GM21447 (cell line): ENCODE results near the gene CGN.

Source experiments
- ATAC-seq: cut with Tn5 transposase; IDR thresholded peaks from one replicate; pipeline ENCODE4 v1.9.1; 2021; ENCODE audit not compliant: unreplicated experiment

Gene CGN

DNA sequence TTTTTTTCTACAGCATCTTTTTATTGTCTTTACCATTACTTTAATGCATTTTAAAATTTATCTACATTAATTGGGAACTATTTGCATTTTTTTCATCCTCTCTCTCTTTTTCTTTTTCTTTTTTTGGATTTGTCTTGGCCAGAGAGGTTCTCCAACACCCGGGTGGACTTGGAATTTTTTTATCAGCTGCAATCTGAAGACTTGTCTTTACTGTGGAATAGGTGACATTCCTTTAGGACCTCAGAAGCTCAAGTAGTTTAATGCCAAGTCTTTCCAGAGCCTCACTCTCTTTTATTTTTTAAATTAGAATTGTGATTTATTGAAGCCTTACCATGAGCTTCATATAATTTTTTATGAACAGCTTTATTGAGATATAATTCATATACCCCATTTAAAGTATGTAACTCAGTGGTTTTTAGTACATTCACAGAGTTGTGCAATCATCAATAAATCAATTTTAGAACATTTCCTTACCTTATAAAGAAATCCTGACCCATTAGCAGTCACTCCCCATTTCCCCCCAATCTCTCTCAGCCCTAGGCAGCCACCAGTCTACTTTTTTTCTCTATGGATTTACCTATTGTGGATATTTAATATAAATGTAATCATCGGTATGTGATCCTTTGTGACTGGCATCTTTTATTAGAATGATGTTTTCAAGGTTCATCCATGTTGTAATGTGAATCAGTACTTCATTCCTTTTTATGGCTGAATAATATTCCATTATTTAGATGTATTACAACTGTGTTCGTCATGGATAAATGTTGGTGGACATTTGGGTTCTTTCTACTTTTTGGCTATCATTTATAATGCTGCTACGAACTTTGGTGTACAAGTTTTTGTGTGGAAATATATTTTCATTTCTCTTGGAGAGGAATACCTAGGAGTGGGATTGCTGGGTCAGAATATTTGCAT, 35.1 kb downstream of the CGN start:
- no peak for ATAC-seq

DNA sequence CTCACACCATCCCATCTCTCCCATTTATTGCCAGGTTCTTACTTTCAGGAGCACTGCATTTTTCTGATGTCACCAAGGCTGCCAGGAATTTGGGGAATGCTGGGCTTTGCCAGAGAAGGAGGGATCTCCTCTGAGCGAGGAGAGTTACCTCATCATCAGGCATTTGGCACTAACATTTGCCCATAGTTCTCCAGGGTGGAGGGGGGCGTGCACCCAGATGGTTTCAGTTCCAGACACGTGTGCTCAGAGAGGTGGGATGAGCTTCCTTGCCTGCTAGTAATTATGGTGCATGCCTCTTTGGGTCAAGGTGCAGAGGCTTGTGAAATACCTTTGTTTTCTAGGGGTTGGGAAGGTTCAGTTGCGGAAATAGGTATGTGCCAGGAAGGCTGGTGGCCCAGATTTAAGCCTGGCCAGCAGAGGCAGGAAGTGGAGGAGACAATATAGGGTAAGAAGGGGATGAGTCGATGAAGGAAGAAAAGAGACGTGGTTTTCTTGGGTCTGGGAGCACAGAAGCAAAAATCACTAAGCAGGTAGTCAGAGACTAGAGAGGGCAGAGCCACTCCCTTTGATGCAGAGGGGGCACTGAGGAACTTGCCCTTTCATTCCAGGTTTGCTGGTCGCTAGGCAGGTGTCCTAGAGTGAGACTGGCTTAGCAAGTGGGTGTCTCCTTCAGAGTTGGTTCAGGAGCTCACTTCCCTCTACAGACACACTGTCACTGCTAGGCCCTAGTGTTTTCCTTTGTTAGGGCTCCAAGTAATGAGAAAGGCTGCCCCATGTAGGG, 36.1 kb downstream of the CGN start:
- no peak for ATAC-seq

DNA sequence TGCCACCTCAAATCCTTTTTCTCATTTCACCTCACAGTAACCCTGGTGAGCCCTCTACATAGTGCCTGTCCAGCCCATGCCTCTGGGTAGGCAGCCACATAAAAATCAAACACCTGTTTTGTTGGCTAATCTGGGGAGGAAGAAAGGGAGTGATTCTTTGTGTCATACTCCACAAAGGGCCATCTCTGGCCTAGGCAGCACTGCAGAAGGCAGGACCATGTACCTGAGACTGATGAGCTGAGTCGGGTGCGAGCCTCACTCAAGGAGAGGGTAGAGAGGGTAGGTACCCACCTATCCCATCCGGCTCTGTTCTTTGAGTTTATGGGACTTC, 36.7 kb downstream of the CGN start:
- no peak for ATAC-seq

DNA sequence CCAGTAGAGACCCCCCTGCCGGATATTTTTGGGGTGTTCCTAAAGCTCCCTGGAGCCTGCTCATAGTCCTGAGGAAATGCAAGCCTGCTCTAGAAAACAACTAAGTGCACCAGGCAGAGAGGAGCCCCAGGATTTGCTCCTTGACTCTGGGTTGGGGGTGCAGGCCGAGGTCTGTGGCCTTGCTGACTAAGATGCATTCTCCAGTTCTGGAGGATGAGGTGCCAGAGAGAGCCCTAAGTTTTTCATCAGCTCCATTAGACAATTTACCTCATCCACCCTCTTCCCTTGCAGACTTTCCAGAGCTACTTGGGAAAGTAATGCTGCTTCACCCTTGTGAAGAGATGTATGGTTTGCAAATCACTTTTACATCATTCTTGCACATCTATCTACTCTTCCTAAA, 38.0 kb downstream of the CGN start:
- ATAC-seq = no peak

DNA sequence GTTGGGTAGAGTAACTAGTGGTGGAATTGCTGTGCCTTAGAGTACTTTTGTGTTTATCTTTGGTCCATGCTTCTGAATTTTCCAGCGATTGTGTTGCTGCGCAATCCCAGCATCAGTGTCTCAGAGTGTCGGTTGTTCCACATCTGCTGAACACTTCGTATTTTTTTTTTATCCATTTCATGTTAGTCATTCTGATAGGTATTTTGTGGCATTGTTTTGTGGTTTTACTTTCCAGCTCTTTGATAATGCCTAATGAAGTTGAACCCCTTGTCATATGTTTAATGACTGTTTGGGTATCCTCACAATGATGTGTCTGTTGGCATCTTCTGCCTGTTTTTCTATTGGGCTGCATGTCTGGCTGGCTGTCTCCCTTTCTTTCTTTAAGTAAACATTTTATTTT, 42.5 kb downstream of the CGN start:
- no peak for ATAC-seq

DNA sequence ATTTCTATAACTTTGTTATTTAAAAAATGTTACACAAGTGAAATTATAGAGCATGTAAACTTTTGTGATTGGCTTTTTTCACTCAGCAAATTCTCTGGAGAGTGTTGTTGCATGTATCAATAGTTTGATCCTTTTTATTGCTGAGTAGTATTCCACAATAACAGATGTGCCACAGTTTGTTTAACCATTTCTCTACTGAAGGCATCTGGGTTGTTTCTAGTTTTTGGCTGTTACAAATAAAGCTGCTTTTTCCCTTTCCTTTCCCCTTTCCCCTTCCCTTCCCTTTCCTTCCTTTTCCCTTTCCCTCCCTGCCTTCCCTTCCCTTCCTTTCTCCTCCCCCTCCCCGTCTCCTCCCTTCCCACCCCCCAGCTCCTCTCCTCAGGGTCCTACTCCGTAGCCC, 44.9 kb downstream of the CGN start:
- ATAC-seq = no peak

DNA sequence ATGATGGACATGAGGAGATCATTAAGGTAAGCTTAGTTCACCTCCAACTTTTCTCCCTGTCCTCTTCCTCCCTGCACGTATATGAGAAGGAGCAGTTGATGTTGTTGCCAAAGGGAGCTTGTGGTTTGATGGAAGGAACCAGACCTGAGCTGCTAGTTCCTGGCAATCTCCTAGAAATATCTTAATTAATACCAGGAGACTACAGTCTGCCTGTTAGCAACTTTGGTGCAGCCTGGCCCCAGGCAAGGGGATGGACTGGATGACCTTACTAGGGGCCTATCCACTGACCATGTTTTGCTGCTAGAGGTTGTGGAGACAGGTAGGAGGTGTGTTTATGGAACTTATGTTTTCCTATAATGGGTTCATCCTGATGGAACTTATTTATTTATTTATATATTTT, 51.5 kb downstream of the CGN start:
- no peak for ATAC-seq

GRCh38 chr1:151563376-151563775, 52.2 kb downstream of the CGN start:
- no peak for ATAC-seq

GRCh38 chr1:151565502-151566189, 54.5 kb downstream of the CGN start:
- no peak for ATAC-seq

GRCh38 chr1:151568626-151569088, 57.5 kb downstream of the CGN start:
- no peak for ATAC-seq

DNA sequence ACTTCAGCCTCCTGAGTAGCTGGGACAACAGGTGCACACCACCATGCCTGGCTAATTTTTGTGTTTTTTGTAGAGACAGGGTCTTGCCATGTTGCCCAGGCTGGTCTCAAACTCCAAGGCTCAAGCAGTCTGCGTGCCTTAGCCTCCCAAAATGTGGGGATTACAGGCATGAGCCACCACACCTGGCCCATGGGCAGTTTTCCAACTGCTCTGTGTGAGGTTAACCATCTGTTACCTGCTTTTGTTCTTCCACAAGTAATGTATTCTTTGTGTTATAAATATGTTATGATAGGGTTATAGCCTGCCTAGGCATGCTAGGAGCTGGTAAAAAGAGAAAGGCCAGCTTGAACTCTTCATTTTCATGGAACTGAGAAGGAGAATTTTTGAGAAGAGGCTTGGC, 59.6 kb downstream of the CGN start:
- ATAC-seq = no peak

DNA sequence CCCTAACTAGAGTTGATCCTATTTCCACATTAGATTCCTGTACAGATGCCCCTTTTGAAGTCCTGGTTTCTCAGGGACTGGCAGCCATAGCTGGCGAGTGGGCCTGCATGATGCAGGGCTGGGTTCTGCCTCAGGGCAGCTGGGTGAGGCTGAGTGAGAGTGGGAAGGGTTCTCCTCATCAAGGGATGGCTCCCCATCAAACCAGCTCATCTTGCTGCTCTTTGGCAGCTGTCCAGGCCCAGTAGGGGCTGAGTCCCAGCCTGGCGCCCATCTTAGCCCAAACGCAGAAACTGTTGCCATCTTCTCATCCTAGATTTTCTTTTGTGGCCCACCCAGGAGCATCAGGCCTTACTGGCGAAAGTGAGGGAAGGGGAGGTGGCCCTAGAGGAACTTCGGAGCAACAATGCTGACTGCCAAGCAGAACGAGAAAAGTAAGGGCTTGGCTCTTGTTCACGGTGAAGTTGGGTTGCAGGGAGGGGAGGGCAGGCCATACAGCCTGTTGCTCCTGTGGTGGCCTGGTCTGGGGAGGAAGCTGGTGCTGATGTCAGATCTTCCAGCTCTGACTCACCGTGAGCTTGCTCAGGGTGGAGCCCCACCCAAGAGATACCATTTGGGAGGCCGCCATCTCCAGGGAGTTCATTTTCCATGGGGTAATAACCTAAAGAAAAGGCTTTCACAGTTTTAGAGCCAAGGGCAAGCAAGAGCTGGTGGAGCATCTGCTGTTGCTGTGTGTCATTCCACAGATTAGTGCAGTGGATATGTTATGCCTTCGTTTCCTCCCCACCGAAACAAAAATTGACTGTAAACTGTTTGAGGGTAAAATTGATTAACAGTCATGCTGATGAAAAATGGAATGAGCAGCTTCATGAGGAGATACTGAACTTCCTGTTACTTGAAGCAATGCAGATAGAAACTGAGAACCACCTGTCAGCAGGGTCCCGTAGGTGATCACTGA, 63.7 kb downstream of the CGN start:
- ATAC-seq = no peak

- ATAC-seq = no peak
Observed at GRCh38 chr1:151577173-151577572, 66.0 kb downstream of the CGN start.

DNA sequence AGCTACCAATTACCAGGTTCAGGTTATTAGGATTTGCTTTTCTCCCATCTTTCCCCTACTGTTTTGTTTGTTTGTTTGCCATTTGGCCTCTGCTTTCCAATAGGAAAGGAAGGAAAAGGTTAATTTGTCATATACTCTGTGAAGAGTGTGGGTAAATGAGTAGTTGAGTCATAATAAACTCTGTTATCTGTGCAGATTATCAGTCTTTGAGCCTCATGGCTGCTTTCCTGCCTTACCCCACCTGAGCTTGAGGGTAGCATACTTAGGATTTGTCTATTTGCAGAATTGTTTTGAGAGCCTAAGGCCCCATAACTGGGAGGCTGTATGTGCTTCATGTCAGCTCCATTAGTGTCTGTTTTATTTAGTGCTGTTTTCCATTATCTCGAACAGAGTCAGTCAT, 67.8 kb downstream of the CGN start:
- no peak for ATAC-seq

DNA sequence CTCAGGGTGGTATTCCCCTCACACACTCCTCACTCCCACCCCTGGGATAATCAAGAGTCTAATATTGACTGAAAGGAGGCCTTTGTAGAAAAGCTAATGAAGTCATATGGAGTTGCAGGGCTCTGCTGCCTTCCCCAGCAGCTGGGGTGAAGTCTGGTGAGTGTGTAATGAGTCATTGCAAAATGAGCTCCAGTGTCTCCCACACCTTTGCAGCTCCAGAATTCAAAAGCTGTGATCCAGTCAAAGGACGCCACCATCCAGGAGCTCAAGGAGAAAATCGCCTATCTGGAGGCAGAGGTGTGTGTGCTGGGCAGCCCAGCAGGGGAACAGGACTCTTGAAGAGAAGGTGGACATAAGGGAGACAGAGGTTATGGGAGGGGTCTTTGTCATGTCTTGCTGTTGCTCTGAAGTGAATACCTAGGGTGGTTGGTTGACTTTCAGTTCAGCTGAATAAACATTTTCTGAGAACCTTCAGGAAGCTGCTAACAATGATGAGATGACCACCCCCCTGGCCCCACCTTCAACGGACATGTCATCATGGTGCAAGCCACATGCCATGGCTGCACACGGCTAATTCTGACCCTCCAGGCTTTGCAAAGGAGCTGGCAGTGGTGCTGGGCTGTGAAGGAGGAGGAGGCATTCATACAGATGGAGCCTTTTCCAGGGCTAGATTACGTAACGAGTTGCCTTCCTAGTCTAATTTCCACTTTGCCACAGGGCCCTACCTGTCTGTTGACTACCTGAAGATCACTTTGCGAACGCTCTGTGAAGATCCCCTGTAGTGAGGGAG, 68.4 kb downstream of the CGN start:
- ATAC-seq = no peak

DNA sequence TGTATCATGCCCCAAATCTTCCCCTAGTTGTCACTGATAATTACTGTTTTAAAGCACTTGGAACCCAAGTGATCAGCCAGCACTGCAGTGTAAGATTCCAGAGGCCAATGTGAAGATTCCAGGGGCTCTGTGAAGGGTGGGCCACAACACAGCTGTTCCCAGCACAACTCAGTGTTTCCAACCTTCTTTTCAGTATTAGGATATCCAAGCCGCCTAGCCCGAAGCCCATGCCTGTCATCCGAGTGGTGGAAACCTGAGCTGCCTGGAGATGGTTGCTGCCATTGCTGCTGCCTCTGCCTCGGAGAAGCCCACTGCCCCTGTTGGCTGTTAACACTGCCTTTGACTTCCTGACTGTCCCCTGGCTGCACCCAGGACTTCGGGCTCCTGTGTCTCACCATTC, 70.3 kb downstream of the CGN start:
- no peak for ATAC-seq

DNA sequence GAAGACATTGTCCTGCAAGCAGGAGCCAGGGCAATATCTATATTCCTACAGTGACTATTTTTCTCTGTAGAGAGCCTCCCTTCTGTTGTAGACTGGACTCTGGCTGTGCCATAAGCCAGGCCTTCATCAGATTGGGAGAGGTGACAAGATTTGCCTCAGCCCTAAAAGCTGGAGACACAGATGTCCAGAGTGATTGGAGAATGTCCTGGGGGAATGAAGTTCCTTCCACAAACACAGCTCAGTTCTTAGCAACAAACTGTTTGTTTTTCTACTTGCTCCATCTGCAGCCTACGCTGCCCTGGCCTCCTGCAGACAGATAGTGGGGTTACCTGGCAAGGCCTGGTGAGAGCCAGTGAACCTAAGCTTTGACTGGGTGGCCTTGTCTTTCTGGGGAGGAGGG, 70.7 kb downstream of the CGN start:
- no peak for ATAC-seq

GRCh38 chr1:151583796-151584195, 72.6 kb downstream of the CGN start:
- ATAC-seq = no peak

GRCh38 chr1:151584278-151584677, 73.1 kb downstream of the CGN start:
- ATAC-seq = no peak

GRCh38 chr1:151584780-151585179, 73.6 kb downstream of the CGN start:
- ATAC-seq = no peak
